Hematopoietic multipotent progenitor cell treated with erythropoietin and hydrocortisone succinate and interleukin-3 and kit ligand, for 15 days (in vitro differentiated cells): ENCODE measurements around the gene CEP135.
"Not testable (repeated sequence)": the region's sequence is repeated elsewhere in the genome, so short reads cannot be mapped to it uniquely, and the experiment has no call there.

Experiments used
- DNase-seq: peaks from one replicate; pipeline ENCODE4 v3.0.0-alpha.2; 2015; ENCODE audit warnings: low spot score

CEP135 gene

GRCh38 chr4:56028165-56028564 is 79.4 kb downstream of the CEP135 start:
- DNase-seq, result no peak

- DNase-seq, result no peak
Observed at GRCh38 chr4:56038487-56039162, 89.9 kb downstream of the CEP135 start.

GRCh38 chr4:56040842-56041241 is 92.1 kb downstream of the CEP135 start:
- DNase-seq, result no peak

GRCh38 chr4:56042225-56042624 is 93.5 kb downstream of the CEP135 start:
- no peak for DNase-seq

- DNase-seq, result no peak
Observed at GRCh38 chr4:56048383-56048701, 99.6 kb downstream of the CEP135 start.

- peak; percentile 72 for DNase-seq
Observed at GRCh38 chr4:56048702-56049431, 100.1 kb downstream of the CEP135 start.

- DNase-seq, result no peak
Observed at GRCh38 chr4:56050625-56051024, 101.9 kb downstream of the CEP135 start.

- DNase-seq, result no peak
Observed at GRCh38 chr4:56051029-56051709, 102.4 kb downstream of the CEP135 start.

- no peak for DNase-seq
Observed at GRCh38 chr4:56051710-56052075, 102.9 kb downstream of the CEP135 start.

- peak; percentile 53 for DNase-seq
Observed at GRCh38 chr4:56052481-56052880, 103.7 kb downstream of the CEP135 start.

GRCh38 chr4:56052966-56053365 is 104.2 kb downstream of the CEP135 start:
- no peak for DNase-seq

GRCh38 chr4:56055027-56055977 is 106.6 kb downstream of the CEP135 start:
- DNase-seq, result no peak

- DNase-seq, result no peak
Observed at GRCh38 chr4:56055991-56056390, 107.2 kb downstream of the CEP135 start.

GRCh38 chr4:56058555-56058954 is 109.8 kb downstream of the CEP135 start:
- no peak for DNase-seq

GRCh38 chr4:56060036-56060435 is 111.3 kb downstream of the CEP135 start:
- no peak for DNase-seq

- DNase-seq, result no peak
Observed at GRCh38 chr4:56062106-56062505, 113.4 kb downstream of the CEP135 start.

- DNase-seq, result no peak
Observed at GRCh38 chr4:56062526-56063145, 113.9 kb downstream of the CEP135 start.

- no peak for DNase-seq
Observed at GRCh38 chr4:56066493-56066892, 117.7 kb downstream of the CEP135 start.

- no peak for DNase-seq
Observed at GRCh38 chr4:56067826-56068225, 119.1 kb downstream of the CEP135 start.

GRCh38 chr4:56072730-56073129 is 124.0 kb downstream of the CEP135 start:
- not testable (repeated sequence) for DNase-seq

GRCh38 chr4:56077676-56078075 is 128.9 kb downstream of the CEP135 start:
- no peak for DNase-seq

GRCh38 chr4:56078866-56079265 is 130.1 kb downstream of the CEP135 start:
- no peak for DNase-seq
